ENCODE measurements around the gene RTBDN. TPM values are rescaled to one million over a fixed set of nuclear protein-coding genes. Genes with fewer than 3 reads are reported as not detected.

The RTBDN gene
- total RNA-seq, 1 experiment from 2014 or later = 2.4 TPM

DNA sequence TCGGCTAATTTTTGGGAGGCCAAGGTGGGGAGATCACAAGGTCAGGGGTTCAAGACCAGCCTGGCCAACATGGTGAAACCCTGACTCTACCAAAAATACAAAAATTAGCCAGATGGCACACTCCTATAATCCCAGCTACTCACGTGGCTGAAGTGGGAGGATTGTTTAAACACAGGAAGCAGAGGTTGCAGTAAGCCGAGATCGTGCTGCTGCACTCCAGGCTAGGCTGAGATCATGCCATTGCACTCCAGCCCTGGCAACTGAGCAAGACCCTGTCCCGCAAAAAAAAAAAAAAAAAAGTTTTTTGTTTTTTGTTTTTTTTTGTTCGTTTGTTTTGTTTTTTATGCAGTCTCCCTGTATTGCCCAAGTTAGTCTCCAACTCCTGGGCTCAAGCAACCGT, 25.2 kb upstream of the RTBDN start:
- no peak overlapping the region for H3K27ac ChIP-seq (ENCODE audit: low read length)
- in situ Hi-C loops (cut with HindIII; ENCODE audit: low pct_unique_long_range_greater_than_20kb, low sequenced_read_pairs) (no loop called here), intact Hi-C loops (cut with micrococcal nuclease; ENCODE audit: unreplicated experiment) (no loop called here)
- DNase-seq (ENCODE audit: low read depth, low spot score) (no peak), ATAC-seq (no peak)
- H3K9me3 ChIP-seq (ENCODE audit: control insufficient read depth, insufficient read depth, low read depth, low read length) = no peaks in the 10 kb centered on the region
- H3K27me3 ChIP-seq (ENCODE audit: control insufficient read depth, insufficient read depth, low read length) = no peaks in the 10 kb centered on the region
- H3K4me1 ChIP-seq (ENCODE audit: control insufficient read depth, insufficient read depth, low read length) = no peaks in the 10 kb centered on the region
- TF ChIP-seq TCF7L2 (IDR thresholded peaks at IDR 0.05; ENCODE audit: low read depth, low read length) (no peak), POLR2AphosphoS5 (IDR thresholded peaks at IDR 0.05; ENCODE audit: low read depth, low read length) (no peak)
- ChIA-PET POLR2A (no interaction called here), CTCF (no interaction called here)
- no peak overlapping the region for H3K4me3 ChIP-seq (ENCODE audit: low read depth in 2 of 2, low read length in 2 of 2)
- H3K36me3 ChIP-seq (ENCODE audit: control insufficient read depth, insufficient read depth, low read length) = no peaks in the 10 kb centered on the region
- BruUV-seq (replicated peaks) = no TSS peak

GRCh38 chr19:12858041-12858928, 23.9 kb upstream of the RTBDN start:
- DNase-seq (ENCODE audit: low read depth, low spot score) (no peak), ATAC-seq (no peak)
- H3K4me1 ChIP-seq (ENCODE audit: control insufficient read depth, insufficient read depth, low read length) = no peaks in the 10 kb centered on the region
- in situ Hi-C loops (cut with HindIII; ENCODE audit: low pct_unique_long_range_greater_than_20kb, low sequenced_read_pairs) (no loop called here), intact Hi-C loops (cut with micrococcal nuclease; ENCODE audit: unreplicated experiment) (no loop called here)
- ChIA-PET CTCF (interaction anchor here (0.7 kb wide), 1 partner anchor 11 kb away, joined by 8 read pairs; no protein-coding TSS in a partner anchor), POLR2A (interaction anchor here (0.6 kb wide), 1 partner anchor 99 kb away, joined by 4 read pairs; no protein-coding TSS in a partner anchor)
- TF ChIP-seq SIN3A (IDR thresholded peaks at IDR 0.05; ENCODE audit: borderline replicate concordance, insufficient read depth, low read depth, low read length) = no peak
- no peak for TF ChIP-seq TCF7L2 (IDR thresholded peaks at IDR 0.05; ENCODE audit: low read depth, low read length)
- H3K27ac ChIP-seq (ENCODE audit: low read length) = no peak overlapping the region
- H3K27me3 ChIP-seq (ENCODE audit: control insufficient read depth, insufficient read depth, low read length) = no peaks in the 10 kb centered on the region
- no peaks in the 10 kb centered on the region for H3K36me3 ChIP-seq (ENCODE audit: control insufficient read depth, insufficient read depth, low read length)
- no peaks in the 10 kb centered on the region for H3K9me3 ChIP-seq (ENCODE audit: control insufficient read depth, insufficient read depth, low read depth, low read length)
- BruUV-seq (replicated peaks) = no TSS peak
- H3K4me3 ChIP-seq (ENCODE audit: low read depth in 2 of 2, low read length in 2 of 2) = no peak overlapping the region

DNA sequence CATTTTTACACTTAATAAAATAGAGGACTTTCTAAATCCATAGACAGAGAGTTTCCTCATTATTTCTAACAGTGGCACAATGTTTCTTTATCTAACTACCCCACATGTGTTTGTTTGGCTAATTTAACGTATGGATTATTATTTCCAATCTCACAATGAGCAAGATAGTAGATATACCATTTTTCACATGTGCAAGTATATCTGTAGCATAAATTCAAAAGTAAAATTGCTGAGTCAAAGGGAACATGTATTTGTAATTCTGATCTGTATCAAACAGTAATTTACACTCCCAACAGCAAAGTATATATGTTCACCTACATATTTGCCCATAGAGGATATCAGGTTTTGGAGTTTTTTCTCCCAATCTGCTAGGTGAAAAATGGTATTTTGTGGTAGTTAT, 22.3 kb upstream of the RTBDN start:
- POLR2A ChIA-PET = no interaction called here
- no peak for DNase-seq (ENCODE audit: low read depth, low spot score)

More for the DNA sequence above, 22.3 kb upstream of the RTBDN start:
- Histone ChIP-seq H3K36me3 (ENCODE audit: control insufficient read depth, insufficient read depth, low read length) (no peaks in the 10 kb centered on the region), H3K4me1 (ENCODE audit: control insufficient read depth, insufficient read depth, low read length) (no peaks in the 10 kb centered on the region), H3K27ac (ENCODE audit: low read length) (no peak overlapping the region), H3K27me3 (ENCODE audit: control insufficient read depth, insufficient read depth, low read length) (no peaks in the 10 kb centered on the region), H3K4me3 (ENCODE audit: low read depth in 2 of 2, low read length in 2 of 2) (no peak overlapping the region), H3K9me3 (ENCODE audit: control insufficient read depth, insufficient read depth, low read depth, low read length) (no peaks in the 10 kb centered on the region)
- ATAC-seq = no peak
- BruUV-seq (replicated peaks) = no TSS peak
- TF ChIP-seq, protein P1, sequence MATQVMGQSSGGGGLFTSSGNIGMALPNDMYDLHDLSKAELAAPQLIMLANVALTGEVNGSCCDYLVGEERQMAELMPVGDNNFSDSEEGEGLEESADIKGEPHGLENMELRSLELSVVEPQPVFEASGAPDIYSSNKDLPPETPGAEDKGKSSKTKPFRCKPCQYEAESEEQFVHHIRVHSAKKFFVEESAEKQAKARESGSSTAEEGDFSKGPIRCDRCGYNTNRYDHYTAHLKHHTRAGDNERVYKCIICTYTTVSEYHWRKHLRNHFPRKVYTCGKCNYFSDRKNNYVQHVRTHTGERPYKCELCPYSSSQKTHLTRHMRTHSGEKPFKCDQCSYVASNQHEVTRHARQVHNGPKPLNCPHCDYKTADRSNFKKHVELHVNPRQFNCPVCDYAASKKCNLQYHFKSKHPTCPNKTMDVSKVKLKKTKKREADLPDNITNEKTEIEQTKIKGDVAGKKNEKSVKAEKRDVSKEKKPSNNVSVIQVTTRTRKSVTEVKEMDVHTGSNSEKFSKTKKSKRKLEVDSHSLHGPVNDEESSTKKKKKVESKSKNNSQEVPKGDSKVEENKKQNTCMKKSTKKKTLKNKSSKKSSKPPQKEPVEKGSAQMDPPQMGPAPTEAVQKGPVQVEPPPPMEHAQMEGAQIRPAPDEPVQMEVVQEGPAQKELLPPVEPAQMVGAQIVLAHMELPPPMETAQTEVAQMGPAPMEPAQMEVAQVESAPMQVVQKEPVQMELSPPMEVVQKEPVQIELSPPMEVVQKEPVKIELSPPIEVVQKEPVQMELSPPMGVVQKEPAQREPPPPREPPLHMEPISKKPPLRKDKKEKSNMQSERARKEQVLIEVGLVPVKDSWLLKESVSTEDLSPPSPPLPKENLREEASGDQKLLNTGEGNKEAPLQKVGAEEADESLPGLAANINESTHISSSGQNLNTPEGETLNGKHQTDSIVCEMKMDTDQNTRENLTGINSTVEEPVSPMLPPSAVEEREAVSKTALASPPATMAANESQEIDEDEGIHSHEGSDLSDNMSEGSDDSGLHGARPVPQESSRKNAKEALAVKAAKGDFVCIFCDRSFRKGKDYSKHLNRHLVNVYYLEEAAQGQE (IDR thresholded peaks at IDR 0.05; ENCODE audit: insufficient read depth in 1 of 2, low read depth in 2 of 2, low read length in 1 of 2) = no peak
- TF ChIP-seq, protein P2, sequence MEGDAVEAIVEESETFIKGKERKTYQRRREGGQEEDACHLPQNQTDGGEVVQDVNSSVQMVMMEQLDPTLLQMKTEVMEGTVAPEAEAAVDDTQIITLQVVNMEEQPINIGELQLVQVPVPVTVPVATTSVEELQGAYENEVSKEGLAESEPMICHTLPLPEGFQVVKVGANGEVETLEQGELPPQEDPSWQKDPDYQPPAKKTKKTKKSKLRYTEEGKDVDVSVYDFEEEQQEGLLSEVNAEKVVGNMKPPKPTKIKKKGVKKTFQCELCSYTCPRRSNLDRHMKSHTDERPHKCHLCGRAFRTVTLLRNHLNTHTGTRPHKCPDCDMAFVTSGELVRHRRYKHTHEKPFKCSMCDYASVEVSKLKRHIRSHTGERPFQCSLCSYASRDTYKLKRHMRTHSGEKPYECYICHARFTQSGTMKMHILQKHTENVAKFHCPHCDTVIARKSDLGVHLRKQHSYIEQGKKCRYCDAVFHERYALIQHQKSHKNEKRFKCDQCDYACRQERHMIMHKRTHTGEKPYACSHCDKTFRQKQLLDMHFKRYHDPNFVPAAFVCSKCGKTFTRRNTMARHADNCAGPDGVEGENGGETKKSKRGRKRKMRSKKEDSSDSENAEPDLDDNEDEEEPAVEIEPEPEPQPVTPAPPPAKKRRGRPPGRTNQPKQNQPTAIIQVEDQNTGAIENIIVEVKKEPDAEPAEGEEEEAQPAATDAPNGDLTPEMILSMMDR (IDR thresholded peaks at IDR 0.05) = no peak
- no peak for TF ChIP-seq TCF7L2 (IDR thresholded peaks at IDR 0.05; ENCODE audit: low read depth, low read length)
- no peak for TF ChIP-seq SIN3A (IDR thresholded peaks at IDR 0.05; ENCODE audit: borderline replicate concordance, insufficient read depth, low read depth, low read length)
- no peak for TF ChIP-seq POLR2AphosphoS5 (IDR thresholded peaks at IDR 0.05; ENCODE audit: low read depth, low read length)
- in situ Hi-C loops (cut with HindIII; ENCODE audit: low pct_unique_long_range_greater_than_20kb, low sequenced_read_pairs) (no loop called here), intact Hi-C loops (cut with micrococcal nuclease; ENCODE audit: unreplicated experiment) (no loop called here)
- CTCF ChIA-PET = interaction anchor here (0.7 kb wide), 1 partner anchor 9 kb away, joined by 3 read pairs; no protein-coding TSS in a partner anchor

All from Panc1 (cell line).